Right cardiac atrium (tissue), 5 donors: ENCODE measurements around the gene ATG14. TPM values are rescaled to one million over a fixed set of nuclear protein-coding genes. Genes with fewer than 3 reads are reported as not detected.
A peak's percentile ranks its signal among the peaks of the same experiment; 100 is the strongest.
"Not testable (repeated sequence)": the region's sequence is repeated elsewhere in the genome, so short reads cannot be mapped to it uniquely, and the experiment has no call there.

Source experiments
- ATAC-seq, 2 donors: fragments of 200-7000 bp; cut with Tn5 transposase; one replicate each; pipeline versions ENCODE4 v1.8.0 to v1.9.1; 2020; ENCODE audit warnings: moderate library complexity in 2 of 2, mild to moderate bottlenecking in 1 of 2
- DNase-seq, 3 donors: peaks; one replicate each; pipeline ENCODE4 v3.0.0-alpha.2; 2020
- H3K27ac ChIP-seq: one replicate; pipeline ENCODE4 v1.5.1; 2013; ENCODE audit warnings: mild to moderate bottlenecking, low read length, control low read depth, moderate library complexity
- H3K27me3 ChIP-seq: one replicate; pipeline ENCODE4 v1.6.1; 2013; ENCODE audit not compliant: control insufficient read depth, insufficient read depth
- H3K4me1 ChIP-seq: one replicate; pipeline ENCODE4 v1.6.1; 2013; ENCODE audit warnings: low read length; ENCODE audit not compliant: control insufficient read depth, insufficient read depth
- H3K4me3 ChIP-seq: one replicate; pipeline ENCODE4 v1.5.1; 2013; ENCODE audit warnings: low read length, control low read depth
- H3K9me3 ChIP-seq: one replicate; pipeline ENCODE4 v1.6.1; 2013; ENCODE audit warnings: low read length; ENCODE audit not compliant: control insufficient read depth
- WGBS: extraction: QIAGEN DNeasy Blood & Tissue Kit; methylation state at CpG from one replicate; pipeline ENCODE4 v1.1.7; 2013; 5-methylcytosine and 5-hydroxymethylcytosine counted together
- intact Hi-C, 4 donors: fragments of 100-400 bp; cut with DNase I; formaldehyde crosslinking; loops; one replicate each; pipeline versions ENCODE4 v1.11.0 to v1.14.0; 2022 to 2023
- polyA plus RNA-seq: library from polyadenylated mRNA; stranded (reverse); fragments of 200-250 nt; gene quantifications from one replicate; pipeline ENCODE4 v1.2.3, GENCODE V29; 2013
- total RNA-seq, 4 donors: library from RNA; stranded (reverse); fragmentation: NEBNext Ultra II Directional; extraction: Animal tissue kit (Norgen Biotek cat#: 25700); gene quantifications; one replicate each; pipeline ENCODE4 v1.2.1, GENCODE V29; 2021
- donor health status: healthy with polysubstance abuse.
- donor health status: DM: no; HTN: yes; CAD: no.
- donor health status: DM: no; HTN: no; CAD: no.
- donor health status: DM: no; HTN: yes; CAD: no; lungs with severe emphysema.
- donor health status: DM: yes; HTN: yes; CAD: no.

ATG14 gene
- total and polyA plus RNA-seq, 5 donors = 6.7 to 12.9 (median 10.5) TPM

DNA sequence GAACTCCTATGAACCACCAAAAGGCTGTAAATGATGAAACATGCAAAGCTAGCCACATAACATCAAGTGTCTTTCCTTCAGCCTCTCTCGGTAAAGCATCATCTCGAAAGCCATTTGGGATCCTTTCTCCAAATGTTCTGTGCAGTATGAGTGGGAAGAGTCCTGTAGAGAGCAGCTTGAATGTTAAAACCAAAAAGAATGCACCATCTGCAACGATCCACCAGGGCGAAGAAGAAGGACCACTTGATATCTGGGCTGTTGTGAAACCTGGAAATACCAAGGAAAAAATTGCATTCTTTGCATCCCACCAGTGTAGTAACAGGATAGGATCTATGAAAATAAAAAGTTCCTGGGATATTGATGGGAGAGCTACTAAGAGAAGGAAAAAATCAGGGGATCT, 61.2 kb downstream of the ATG14 start:
- ATAC-seq = no peak
- Histone ChIP-seq H3K27me3 (no peaks in the 10 kb centered on the region), H3K9me3 (no peaks in the 10 kb centered on the region), H3K27ac (no peak overlapping the region), H3K4me1 (no peaks in the 10 kb centered on the region), H3K4me3 (no peak overlapping the region)
- intact Hi-C loops = loop anchor here in 2 of 4 donors (5.0 to 10.0 kb wide), 2 partner anchors 78 to 136 kb away; partner anchors contain the start of gene FBXO34 (in 1 of the 2)
- 94% methylated on average over 4 of the region's 4 CpGs for WGBS
- DNase-seq = no peak

DNA sequence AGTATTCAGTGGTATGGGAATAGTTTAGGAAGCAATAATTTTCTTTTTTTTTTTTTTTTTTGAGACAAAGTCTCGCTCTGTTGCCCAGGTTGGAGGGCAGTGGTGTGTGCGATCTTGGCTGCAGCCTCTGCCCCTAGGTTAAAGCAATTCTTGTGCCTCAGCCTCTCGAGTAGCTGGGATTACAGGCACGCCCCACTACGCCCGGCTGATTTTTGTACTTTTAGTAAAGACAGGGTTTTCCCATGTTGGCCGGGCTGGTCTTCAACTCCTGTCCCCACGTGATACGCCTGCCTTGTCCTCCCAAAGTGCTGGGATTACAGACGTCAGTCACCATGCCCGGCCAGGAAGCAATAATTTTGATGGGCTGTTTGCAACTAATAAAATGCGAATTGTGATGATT, 62.1 kb downstream of the ATG14 start:
- Histone ChIP-seq H3K9me3 (no peaks in the 10 kb centered on the region), H3K27me3 (no peaks in the 10 kb centered on the region), H3K27ac (no peak overlapping the region), H3K4me3 (no peak overlapping the region), H3K4me1 (peaks cover 6% of the 10 kb centered on the region)
- intact Hi-C loops = loop anchor here in 1 of 4 donors (10.0 kb wide), 1 partner anchor 75 kb away; the partner anchor contains the start of gene FBXO34
- 87% methylated on average over 12 of the region's 12 CpGs for WGBS
- DNase-seq = no peak
- no peak for ATAC-seq

DNA sequence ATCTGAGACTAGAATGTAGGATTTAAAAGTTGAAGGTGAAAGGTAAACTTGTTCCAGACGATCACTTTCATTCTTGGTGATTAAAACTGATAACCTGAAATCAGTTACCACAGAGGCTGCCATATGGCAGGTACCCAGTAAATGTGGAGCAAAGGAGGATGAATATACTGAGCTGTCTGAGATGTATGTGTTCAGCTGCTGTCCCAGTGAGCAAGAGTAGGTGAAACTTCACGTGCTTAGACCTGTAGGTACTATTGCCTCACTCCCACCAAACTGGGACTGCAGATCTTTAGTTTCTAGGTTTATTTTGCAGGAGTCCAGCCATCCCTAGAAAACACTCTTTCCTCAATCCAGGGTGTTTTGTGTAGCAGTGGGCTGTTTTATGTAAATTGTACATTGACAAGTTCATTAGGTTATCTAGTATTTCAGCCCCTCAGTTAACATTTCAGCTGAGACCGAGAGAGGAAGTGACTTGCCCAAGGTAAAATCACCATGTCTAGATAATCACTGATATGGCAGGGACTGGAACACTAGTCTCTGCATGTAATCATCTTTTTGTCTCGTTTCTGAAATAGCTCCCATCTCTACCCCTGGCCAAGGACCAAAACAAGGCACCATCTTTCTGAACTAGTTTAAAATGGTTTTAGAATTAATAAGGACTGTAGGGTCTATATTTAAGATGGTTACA, 62.7 kb downstream of the ATG14 start:
- DNase-seq = no peak
- Histone ChIP-seq H3K4me3 (no peak overlapping the region), H3K27me3 (no peaks in the 10 kb centered on the region), H3K27ac (no peak overlapping the region), H3K9me3 (no peaks in the 10 kb centered on the region), H3K4me1 (peaks cover 6% of the 10 kb centered on the region)
- WGBS = 58% methylated on average over 4 of the region's 4 CpGs
- intact Hi-C loops = loop anchor here in 1 of 4 donors (10.0 kb wide), 1 partner anchor 74 kb away; the partner anchor contains the start of gene FBXO34
- ATAC-seq = no peak

DNA sequence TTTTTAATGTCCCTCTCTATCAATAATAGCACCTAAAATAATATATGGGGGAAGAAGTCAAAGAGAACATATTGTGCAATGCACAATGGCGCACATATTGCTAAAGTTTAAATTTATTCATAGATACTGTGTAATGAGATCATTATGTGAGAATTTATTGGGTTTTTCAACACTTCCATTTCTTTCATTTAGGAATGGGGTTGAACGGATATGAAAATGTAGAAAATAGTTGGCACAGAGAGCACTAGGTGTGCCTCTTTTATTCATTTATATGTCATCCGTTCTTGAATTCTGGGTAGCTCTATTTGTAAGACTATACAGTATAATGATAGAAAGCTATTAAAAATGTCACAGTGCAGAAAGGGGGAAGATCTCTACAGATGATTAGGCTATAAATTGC, 63.9 kb downstream of the ATG14 start:
- no peaks in the 10 kb centered on the region for H3K27me3 ChIP-seq
- H3K4me3 ChIP-seq = no peak overlapping the region
- H3K9me3 ChIP-seq = no peaks in the 10 kb centered on the region
- DNase-seq (no peak), ATAC-seq (no peak)
- intact Hi-C loops = loop anchor here in 1 of 4 donors (10.0 kb wide), 1 partner anchor 73 kb away; the partner anchor contains the start of gene FBXO34
- 95% methylated on average over 3 of the region's 3 CpGs for WGBS
- no peak overlapping the region for H3K27ac ChIP-seq
- peaks cover 6% of the 10 kb centered on the region for H3K4me1 ChIP-seq

DNA sequence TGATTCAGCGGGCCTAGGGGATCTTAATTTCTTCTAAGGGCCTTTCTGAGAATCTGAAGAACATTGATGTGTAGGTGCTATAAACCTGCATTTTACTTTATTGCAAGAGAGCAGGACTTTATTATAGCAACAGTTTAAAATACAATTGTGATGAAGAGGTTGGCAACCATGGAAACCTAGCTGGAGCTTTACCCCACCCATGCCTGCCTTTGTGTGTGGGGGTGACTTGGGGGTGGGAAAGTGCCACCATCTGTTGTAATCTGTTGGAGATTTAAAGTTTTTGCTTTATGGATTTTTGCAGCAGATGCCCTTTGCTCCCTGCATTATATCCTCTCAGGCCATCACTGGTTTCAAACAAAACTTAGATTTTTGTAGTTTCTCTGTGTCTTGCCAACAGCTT, 64.6 kb downstream of the ATG14 start:
- no peak overlapping the region for H3K4me3 ChIP-seq
- DNase-seq (no peak), ATAC-seq (no peak)
- H3K9me3 ChIP-seq = no peaks in the 10 kb centered on the region
- intact Hi-C loops = loop anchor here in 1 of 4 donors (10.0 kb wide), 1 partner anchor 72 kb away; the partner anchor contains the start of gene FBXO34
- no peak overlapping the region for H3K27ac ChIP-seq
- H3K27me3 ChIP-seq = no peaks in the 10 kb centered on the region
- 97% methylated on average over 1 of the region's 1 CpG for WGBS
- H3K4me1 ChIP-seq = peaks cover 6% of the 10 kb centered on the region

DNA sequence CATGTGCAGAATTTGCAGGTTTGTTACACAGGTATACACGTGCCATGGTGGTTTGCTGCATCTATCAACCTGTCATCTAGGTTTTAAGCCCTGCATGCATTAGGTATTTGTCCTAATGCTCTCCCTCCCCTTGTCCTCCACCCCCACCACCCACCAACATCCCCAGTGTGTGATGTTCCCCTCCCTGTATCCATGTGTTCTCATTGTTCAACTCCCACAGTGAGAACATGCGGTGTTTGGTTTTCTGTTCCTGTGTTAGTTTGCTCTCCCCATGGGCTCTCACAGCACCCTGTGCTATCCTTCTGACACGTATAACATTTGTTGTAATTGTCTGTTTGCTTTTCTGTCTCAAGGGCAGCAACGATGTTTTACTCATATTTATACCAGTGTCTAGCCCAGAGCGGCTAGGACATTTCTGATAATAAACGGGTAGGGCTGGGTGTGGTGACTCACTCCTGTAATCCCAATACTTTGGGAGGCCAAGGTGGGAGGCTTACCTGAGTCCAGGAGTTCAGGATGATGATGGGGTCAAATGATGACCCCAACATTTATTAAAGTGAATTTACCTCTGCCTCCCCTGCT, 67.0 kb downstream of the ATG14 start:
- WGBS = 87% methylated on average over 6 of the region's 6 CpGs
- H3K4me1 ChIP-seq, H3K9me3 ChIP-seq, DNase-seq, H3K27me3 ChIP-seq, ATAC-seq, H3K27ac ChIP-seq, H3K4me3 ChIP-seq: not testable (repeated sequence)
- intact Hi-C loops = loop anchor here in 1 of 4 donors (10.0 kb wide), 1 partner anchor 70 kb away; the partner anchor contains the start of gene FBXO34

DNA sequence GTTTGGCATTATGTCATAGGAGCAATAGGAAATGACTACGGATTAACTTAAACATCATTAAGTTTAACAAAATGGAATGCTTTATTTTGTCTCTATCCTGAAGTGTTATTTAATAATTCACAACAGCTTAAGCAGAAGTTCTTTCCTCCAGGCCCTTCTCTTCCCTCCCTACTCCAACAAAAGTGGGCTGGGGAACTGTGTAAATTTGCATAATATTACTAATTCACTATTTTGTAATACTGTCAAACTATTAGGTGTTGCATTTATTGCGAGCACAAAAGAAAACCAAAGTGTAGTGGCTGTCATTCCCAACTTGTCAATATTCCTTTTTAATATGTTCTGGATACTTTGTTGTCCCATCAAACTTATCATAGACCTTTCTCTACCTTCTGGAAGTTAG, 69.8 kb downstream of the ATG14 start:
- DNase-seq (no peak), ATAC-seq (no peak)
- intact Hi-C loops = loop anchor here in 1 of 4 donors (10.0 kb wide), 1 partner anchor 67 kb away; the partner anchor contains the start of gene FBXO34
- Histone ChIP-seq H3K4me3 (no peak overlapping the region), H3K9me3 (no peaks in the 10 kb centered on the region), H3K27ac (no peak overlapping the region), H3K27me3 (no peaks in the 10 kb centered on the region), H3K4me1 (peaks cover 8% of the 10 kb centered on the region)
- WGBS = 83% methylated on average over 2 of the region's 2 CpGs

DNA sequence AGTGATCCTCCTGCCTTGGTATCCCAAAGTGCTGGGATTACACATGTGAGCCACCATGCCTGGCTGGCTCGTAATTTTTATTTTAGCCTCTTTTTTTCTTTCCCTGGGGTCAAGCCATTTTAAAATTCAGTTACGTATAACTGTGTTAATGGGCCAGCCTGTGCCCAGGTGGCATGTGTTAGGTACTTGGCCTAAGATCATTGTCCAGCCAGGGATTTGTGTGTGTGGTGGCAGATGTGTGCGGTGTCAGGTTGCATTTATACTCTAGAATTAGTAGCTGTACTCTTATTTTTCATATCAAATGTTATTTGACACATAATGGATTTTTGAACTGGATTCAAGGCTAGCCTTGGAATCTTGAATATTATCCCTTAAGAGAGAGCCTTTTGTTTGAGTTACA, 71.1 kb downstream of the ATG14 start:
- no peaks in the 10 kb centered on the region for H3K9me3 ChIP-seq
- no peak overlapping the region for H3K27ac ChIP-seq
- WGBS = 88% methylated on average over 3 of the region's 3 CpGs
- H3K27me3 ChIP-seq = no peaks in the 10 kb centered on the region
- ATAC-seq (no peak), DNase-seq (no peak)
- intact Hi-C loops = loop anchor here in 1 of 4 donors (10.0 kb wide), 1 partner anchor 66 kb away; the partner anchor contains the start of gene FBXO34
- H3K4me1 ChIP-seq = peaks cover 8% of the 10 kb centered on the region
- H3K4me3 ChIP-seq = no peak overlapping the region

DNA sequence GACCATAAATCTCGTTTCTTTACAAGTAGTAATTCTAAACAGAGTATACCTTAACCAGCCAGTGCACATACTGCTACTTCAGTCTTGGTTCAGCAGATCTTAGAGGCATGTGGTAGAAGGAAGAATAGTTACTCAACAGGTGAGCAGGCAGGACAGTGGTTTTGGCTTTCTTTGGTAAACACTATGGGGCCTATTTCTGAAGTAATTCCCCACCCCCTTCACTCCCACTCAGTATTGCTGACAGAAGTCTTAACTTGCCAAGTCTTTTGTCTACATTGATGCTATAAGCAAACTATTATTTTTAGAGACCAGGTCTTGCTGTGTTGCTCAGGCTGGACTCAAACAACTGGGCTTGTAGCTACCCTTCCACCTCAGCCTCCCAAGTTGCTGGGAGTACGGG, 71.9 kb downstream of the ATG14 start:
- Histone ChIP-seq H3K27ac (no peak overlapping the region), H3K27me3 (no peaks in the 10 kb centered on the region), H3K4me3 (no peak overlapping the region), H3K9me3 (no peaks in the 10 kb centered on the region), H3K4me1 (peaks cover 2% of the 10 kb centered on the region)
- WGBS = 66% methylated on average over 2 of the region's 2 CpGs
- intact Hi-C loops = loop anchor here in 1 of 4 donors (10.0 kb wide), 1 partner anchor 65 kb away; the partner anchor contains the start of gene FBXO34
- no peak for DNase-seq
- no peak for ATAC-seq

DNA sequence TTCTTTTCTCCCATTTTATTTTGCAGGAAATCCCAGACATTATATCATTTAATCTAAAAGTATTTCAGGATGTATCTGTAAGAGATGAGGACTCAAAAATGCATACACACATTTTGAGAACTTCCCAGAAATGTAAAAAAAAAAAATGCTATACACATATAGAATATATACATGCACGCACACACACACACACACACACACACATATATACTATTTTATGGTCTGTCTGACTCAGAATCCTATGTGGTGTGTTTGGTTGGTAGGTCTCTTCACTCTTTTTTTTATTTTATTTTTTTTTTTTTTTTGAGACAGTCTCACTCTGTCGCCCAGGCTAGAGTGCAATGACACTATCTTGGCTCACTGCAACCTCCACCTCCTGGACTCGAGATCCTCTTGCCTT, 74.9 kb downstream of the ATG14 start:
- intact Hi-C loops = no loop called here
- H3K27ac ChIP-seq = no peak overlapping the region
- no peaks in the 10 kb centered on the region for H3K9me3 ChIP-seq
- no peak overlapping the region for H3K4me3 ChIP-seq
- WGBS = 92% methylated on average over 3 of the region's 3 CpGs
- ATAC-seq = no peak
- peaks cover 2% of the 10 kb centered on the region for H3K4me1 ChIP-seq
- DNase-seq = no peak
- no peaks in the 10 kb centered on the region for H3K27me3 ChIP-seq

DNA sequence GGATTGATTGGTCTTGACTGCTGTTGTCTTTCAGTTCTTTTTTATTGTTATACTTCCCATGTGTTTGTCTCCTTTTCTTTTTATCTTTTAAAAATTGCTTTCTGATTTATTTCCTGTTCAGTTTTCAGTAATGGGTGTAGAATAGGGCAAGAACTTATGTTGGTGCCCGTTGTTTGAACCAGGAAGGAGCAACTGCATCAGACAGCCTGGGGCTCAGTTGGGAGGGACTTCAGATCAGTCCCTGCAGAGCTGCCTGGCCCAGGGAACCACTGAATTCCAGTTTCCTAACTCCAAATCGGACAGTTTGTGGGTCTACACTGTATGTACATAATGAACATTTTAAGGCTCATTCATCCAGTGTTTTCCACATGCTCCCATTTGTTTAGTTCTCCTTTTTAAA, 75.5 kb downstream of the ATG14 start:
- Histone ChIP-seq H3K4me3 (no peak overlapping the region), H3K27me3 (no peaks in the 10 kb centered on the region), H3K4me1 (peaks cover 2% of the 10 kb centered on the region), H3K9me3 (no peaks in the 10 kb centered on the region), H3K27ac (no peak overlapping the region)
- WGBS = 45% methylated on average over 2 of the region's 2 CpGs
- no peak for DNase-seq
- intact Hi-C loops = no loop called here
- peak; percentile 49 to 69 for ATAC-seq
